ENCODE measurements around the gene DSTN.

DNA sequence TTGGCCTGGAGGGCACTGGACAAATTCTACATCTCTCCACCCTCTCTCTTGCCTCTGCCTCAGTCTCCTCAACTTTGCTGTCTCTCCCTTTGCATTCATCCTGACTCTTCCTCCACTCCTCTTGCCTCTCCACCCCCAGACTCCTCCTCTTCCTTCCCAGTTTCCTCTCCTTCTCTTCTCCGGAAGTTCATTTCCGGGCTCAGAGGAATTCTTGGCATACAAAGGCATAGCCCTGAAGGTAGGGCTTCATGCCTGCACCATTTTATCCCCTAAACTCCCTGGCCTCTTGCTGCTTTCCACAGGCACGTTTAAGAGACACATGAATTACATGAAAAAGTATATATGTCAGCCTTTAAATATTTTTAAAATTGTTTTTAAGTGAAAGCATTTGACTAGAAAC, 49.3 kb upstream of the DSTN start:
- TF ChIP-seq, protein P1, sequence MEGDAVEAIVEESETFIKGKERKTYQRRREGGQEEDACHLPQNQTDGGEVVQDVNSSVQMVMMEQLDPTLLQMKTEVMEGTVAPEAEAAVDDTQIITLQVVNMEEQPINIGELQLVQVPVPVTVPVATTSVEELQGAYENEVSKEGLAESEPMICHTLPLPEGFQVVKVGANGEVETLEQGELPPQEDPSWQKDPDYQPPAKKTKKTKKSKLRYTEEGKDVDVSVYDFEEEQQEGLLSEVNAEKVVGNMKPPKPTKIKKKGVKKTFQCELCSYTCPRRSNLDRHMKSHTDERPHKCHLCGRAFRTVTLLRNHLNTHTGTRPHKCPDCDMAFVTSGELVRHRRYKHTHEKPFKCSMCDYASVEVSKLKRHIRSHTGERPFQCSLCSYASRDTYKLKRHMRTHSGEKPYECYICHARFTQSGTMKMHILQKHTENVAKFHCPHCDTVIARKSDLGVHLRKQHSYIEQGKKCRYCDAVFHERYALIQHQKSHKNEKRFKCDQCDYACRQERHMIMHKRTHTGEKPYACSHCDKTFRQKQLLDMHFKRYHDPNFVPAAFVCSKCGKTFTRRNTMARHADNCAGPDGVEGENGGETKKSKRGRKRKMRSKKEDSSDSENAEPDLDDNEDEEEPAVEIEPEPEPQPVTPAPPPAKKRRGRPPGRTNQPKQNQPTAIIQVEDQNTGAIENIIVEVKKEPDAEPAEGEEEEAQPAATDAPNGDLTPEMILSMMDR (IDR thresholded peaks at IDR 0.05; ENCODE audit: insufficient read depth, low read length), result no peak
- TF ChIP-seq, protein P2, sequence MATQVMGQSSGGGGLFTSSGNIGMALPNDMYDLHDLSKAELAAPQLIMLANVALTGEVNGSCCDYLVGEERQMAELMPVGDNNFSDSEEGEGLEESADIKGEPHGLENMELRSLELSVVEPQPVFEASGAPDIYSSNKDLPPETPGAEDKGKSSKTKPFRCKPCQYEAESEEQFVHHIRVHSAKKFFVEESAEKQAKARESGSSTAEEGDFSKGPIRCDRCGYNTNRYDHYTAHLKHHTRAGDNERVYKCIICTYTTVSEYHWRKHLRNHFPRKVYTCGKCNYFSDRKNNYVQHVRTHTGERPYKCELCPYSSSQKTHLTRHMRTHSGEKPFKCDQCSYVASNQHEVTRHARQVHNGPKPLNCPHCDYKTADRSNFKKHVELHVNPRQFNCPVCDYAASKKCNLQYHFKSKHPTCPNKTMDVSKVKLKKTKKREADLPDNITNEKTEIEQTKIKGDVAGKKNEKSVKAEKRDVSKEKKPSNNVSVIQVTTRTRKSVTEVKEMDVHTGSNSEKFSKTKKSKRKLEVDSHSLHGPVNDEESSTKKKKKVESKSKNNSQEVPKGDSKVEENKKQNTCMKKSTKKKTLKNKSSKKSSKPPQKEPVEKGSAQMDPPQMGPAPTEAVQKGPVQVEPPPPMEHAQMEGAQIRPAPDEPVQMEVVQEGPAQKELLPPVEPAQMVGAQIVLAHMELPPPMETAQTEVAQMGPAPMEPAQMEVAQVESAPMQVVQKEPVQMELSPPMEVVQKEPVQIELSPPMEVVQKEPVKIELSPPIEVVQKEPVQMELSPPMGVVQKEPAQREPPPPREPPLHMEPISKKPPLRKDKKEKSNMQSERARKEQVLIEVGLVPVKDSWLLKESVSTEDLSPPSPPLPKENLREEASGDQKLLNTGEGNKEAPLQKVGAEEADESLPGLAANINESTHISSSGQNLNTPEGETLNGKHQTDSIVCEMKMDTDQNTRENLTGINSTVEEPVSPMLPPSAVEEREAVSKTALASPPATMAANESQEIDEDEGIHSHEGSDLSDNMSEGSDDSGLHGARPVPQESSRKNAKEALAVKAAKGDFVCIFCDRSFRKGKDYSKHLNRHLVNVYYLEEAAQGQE (IDR thresholded peaks at IDR 0.05; ENCODE audit: insufficient replicate concordance, low read depth), result no peak
- no peak for TF ChIP-seq POLR2AphosphoS5 (IDR thresholded peaks at IDR 0.05; ENCODE audit: low read depth)

All from HL-60 (cell line).